ENCODE results near the gene VPS26C. TPM values are rescaled to one million over a fixed set of nuclear protein-coding genes. Genes with fewer than 3 reads are reported as not detected.
"Not testable (repeated sequence)": the region's sequence is repeated elsewhere in the genome, so short reads cannot be mapped to it uniquely, and the experiment has no call there.

VPS26C gene
- total RNA-seq (2021; ENCODE audit: unreplicated experiment), result 47.4 TPM
- 33.8 TPM for polyA plus RNA-seq (2012; ENCODE audit: insufficient read length)
- percentile 84 among the genes with signal in this experiment for Bru-seq, nascent RNA
- percentile 80 among the genes with signal in this experiment for BruChase-seq, experiment 1, labeled RNA remaining after a 2-hour chase
- percentile 82 among the genes with signal in this experiment for BruChase-seq, experiment 2, labeled RNA remaining after a 6-hour chase
- long read RNA-seq, transcript VPS26C-207 (7 exons, 937 nt), result minor isoform, 6 of 104 reads
- long read RNA-seq, transcript VPS26C-201 (8 exons, 3,256 nt), result major isoform, 41 of 104 reads
- long read RNA-seq, transcript VPS26C-213 (2 exons, 959 nt), result minor isoform, 5 of 104 reads
- long read RNA-seq, partial matches to known transcripts, result 22 of 104 reads
- long read RNA-seq, other reads (novel, unspliced or antisense), result 24 of 104 reads

DNA sequence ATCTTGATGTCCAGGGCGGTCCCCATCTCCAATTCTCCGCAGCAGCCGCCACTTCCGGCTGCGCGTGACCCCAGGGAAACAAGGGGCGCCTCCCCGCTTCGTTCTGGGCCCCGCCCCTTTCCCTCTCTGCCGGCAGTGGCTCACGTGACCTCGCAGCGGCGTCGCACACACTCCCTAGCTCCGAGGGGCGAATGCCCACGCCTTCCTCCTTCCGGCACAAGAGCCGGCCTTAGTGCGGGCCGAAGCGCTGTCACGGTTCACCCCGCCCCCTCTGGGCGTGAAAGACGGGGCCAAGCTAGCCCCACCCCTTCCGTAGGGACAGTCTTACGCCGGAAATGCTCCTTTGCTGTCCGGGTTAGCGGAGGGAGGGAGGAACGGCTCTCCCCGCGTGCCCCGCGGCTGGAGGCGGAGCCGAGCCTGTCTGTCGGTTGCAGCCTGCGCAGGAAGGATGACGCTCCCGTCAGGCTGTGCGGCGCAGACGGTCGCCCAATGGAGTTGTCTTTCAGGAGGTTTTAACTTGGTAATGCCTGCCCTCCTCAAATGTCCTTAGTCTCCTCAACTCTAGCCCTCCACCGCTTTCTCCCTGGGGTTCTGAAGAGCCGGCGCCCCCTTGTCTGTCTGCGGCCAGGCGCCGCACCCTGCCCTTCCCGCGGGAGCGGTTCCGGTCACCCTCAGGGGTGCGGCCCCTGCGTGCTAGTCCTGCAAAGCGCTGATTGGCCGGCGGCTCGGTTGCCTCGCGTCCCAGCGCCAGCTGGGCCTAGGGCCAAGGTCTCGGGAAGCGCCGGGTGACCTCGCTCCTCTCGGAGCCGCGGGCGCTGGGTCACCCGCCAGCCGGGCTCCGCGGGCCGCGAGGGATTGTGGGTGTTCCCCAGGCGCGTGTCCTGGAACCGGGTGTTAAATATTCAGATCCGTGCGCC, at the start of gene VPS26C:
Gene VPS26C, minus strand, starts transcription at position 66 of the 917 bp plus-strand sequence. Its CDS starts 40 bp downstream, at position 26.
- Histone ChIP-seq H3K36me3 (ENCODE audit: control insufficient read depth, insufficient read depth, low read length) (peaks cover 2% of the 10 kb centered on the region; the same call in 1 of the 2 replicates), H3K9me3 (ENCODE audit: control insufficient read depth, insufficient read depth, low read depth, low read length) (no peaks in the 10 kb centered on the region), H3K4me3 (ENCODE audit: low read depth in 2 of 2, low read length in 2 of 2) (peak within 1 kb of the TSS; percentile 70 to 83), H3K27ac (ENCODE audit: low read length) (peak within 1 kb of the TSS; percentile 94), H3K4me1 (ENCODE audit: control insufficient read depth, insufficient read depth, low read length) (peaks cover 22% of the 10 kb centered on the region), H3K27me3 (ENCODE audit: control insufficient read depth, insufficient read depth, low read length) (no peaks in the 10 kb centered on the region)
- peak; percentile 94 for ATAC-seq
- DNase-seq (ENCODE audit: low read depth, low spot score), result peak; percentile 96
- intact Hi-C loops (cut with micrococcal nuclease; ENCODE audit: unreplicated experiment) (loop anchor here (5.0 kb wide), 1 partner anchor 100 kb away; the partner anchor contains the start of gene DYRK1A), in situ Hi-C loops (cut with HindIII; ENCODE audit: low pct_unique_long_range_greater_than_20kb, low sequenced_read_pairs) (no loop called here)
- ChIA-PET POLR2A (interaction anchor here (0.7 kb wide), 1 partner anchor 98 kb away, joined by 3 read pairs; no protein-coding TSS in a partner anchor), CTCF (interaction anchor here (0.6 kb wide), 2 partner anchors 13 to 190 kb away, joined by 3 to 6 read pairs; no protein-coding TSS in a partner anchor)
- TF ChIP-seq POLR2AphosphoS5 (IDR thresholded peaks at IDR 0.05; ENCODE audit: low read depth, low read length), result peak; percentile 74; the same call in 1 of the 2 replicates
- TF ChIP-seq SIN3A (IDR thresholded peaks at IDR 0.05; ENCODE audit: borderline replicate concordance, insufficient read depth, low read depth, low read length), result no peak; the same call in 1 of the 2 replicates
- BruUV-seq (replicated peaks), result TSS peak; percentile 93

DNA sequence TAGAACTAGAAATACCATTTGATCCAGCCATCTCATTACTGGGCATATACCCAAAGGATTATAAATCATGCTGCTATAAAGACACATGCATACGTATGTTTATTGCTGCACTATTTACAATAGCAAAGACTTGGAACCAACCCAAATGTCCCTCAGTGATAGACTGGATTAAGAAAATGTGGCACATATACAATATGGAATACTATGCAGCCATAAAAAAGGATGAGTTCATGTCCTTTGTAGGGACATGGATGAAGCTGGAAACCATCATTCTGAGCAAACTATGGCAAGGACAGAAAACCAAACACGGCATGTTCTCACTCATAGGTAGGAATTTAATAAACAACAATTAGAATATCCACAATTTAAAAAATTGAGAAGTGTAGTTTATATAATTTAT, 48.9 kb upstream of the VPS26C start:
- ATAC-seq; H3K9me3 ChIP-seq (ENCODE audit: control insufficient read depth, insufficient read depth, low read depth, low read length); intact Hi-C loops (cut with micrococcal nuclease; ENCODE audit: unreplicated experiment); in situ Hi-C loops (cut with HindIII; ENCODE audit: low pct_unique_long_range_greater_than_20kb, low sequenced_read_pairs); H3K4me1 ChIP-seq (ENCODE audit: control insufficient read depth, insufficient read depth, low read length); H3K4me3 ChIP-seq (ENCODE audit: low read depth in 2 of 2, low read length in 2 of 2); POLR2A ChIA-PET; BruUV-seq (replicated peaks); H3K36me3 ChIP-seq (ENCODE audit: control insufficient read depth, insufficient read depth, low read length); DNase-seq (ENCODE audit: low read depth, low spot score); H3K27ac ChIP-seq (ENCODE audit: low read length); H3K27me3 ChIP-seq (ENCODE audit: control insufficient read depth, insufficient read depth, low read length); CTCF ChIA-PET: not testable (repeated sequence)

GRCh38 chr21:37300114-37300751, 33.1 kb upstream of the VPS26C start:
- Histone ChIP-seq H3K36me3 (ENCODE audit: control insufficient read depth, insufficient read depth, low read length) (no peaks in the 10 kb centered on the region), H3K4me1 (ENCODE audit: control insufficient read depth, insufficient read depth, low read length) (no peaks in the 10 kb centered on the region), H3K4me3 (ENCODE audit: low read depth in 2 of 2, low read length in 2 of 2) (no peak overlapping the region), H3K27me3 (ENCODE audit: control insufficient read depth, insufficient read depth, low read length) (no peaks in the 10 kb centered on the region), H3K9me3 (ENCODE audit: control insufficient read depth, insufficient read depth, low read depth, low read length) (no peaks in the 10 kb centered on the region), H3K27ac (ENCODE audit: low read length) (no peak overlapping the region)
- DNase-seq (ENCODE audit: low read depth, low spot score) (no peak), ATAC-seq (no peak)
- POLR2A ChIA-PET, result interaction anchor here (0.6 kb wide), 1 partner anchor 43 kb away, joined by 4 read pairs; no protein-coding TSS in a partner anchor
- intact Hi-C loops (cut with micrococcal nuclease; ENCODE audit: unreplicated experiment), result no loop called here
- TF ChIP-seq TCF7L2 (IDR thresholded peaks at IDR 0.05; ENCODE audit: low read depth, low read length), result no peak
- TF ChIP-seq POLR2AphosphoS5 (IDR thresholded peaks at IDR 0.05; ENCODE audit: low read depth, low read length), result no peak
- no peak for TF ChIP-seq REST (IDR thresholded peaks at IDR 0.05; ENCODE audit: insufficient read depth in 1 of 2, low read depth in 2 of 2, low read length in 1 of 2)
- no TSS peak for BruUV-seq (replicated peaks)
- CTCF ChIA-PET, result no interaction called here
- in situ Hi-C loops (cut with HindIII; ENCODE audit: low pct_unique_long_range_greater_than_20kb, low sequenced_read_pairs), result no loop called here

Measured in Panc1 (cell line).